GM06990 (cell line): ENCODE data around the gene AZU1.
A peak's percentile ranks its signal among the peaks of the same experiment; 100 is the strongest.

Experiments
- DNase-seq: peaks from one replicate; pipeline ENCODE4 v3.0.0-alpha.2; 2011; ENCODE audit not compliant: insufficient read length; ENCODE audit errors: extremely low read depth
- H3K27me3 ChIP-seq: replicated peaks from 2 replicates; pipeline ENCODE4 v1.6.0; 2011; ENCODE audit warnings: low read length; ENCODE audit not compliant: control insufficient read depth, insufficient read depth
- H3K36me3 ChIP-seq: 2 replicates; pipeline ENCODE4 v1.5.1; 2011; ENCODE audit warnings: low read length; ENCODE audit not compliant: control insufficient read depth, insufficient read depth
- H3K4me3 ChIP-seq: replicated peaks from 2 replicates; pipeline ENCODE4 v1.5.1; 2011; ENCODE audit warnings: low read depth, mild to moderate bottlenecking, control low read depth, low read length
- CTCF ChIP-seq: IDR thresholded peaks from 2 replicates; pipeline ENCODE4 v1.5.1; 2011; ENCODE audit warnings: low read length, control low read depth, mild to moderate bottlenecking, inconsistent platforms; ENCODE audit not compliant: insufficient read depth, poor library complexity, severe bottlenecking

The AZU1 gene

GRCh38 chr19:799076-799881, 28.4 kb upstream of the AZU1 start:
- peak; percentile 11 for TF ChIP-seq CTCF
- no peak for DNase-seq
- Histone ChIP-seq H3K4me3 (peak overlapping the region; percentile 96), H3K27me3 (no peaks in the 10 kb centered on the region), H3K36me3 (peaks cover 43% of the 10 kb centered on the region)

- peaks cover 54% of the 10 kb centered on the region for H3K36me3 ChIP-seq
- TF ChIP-seq CTCF, result no peak
- peak overlapping the region; percentile 19 for H3K4me3 ChIP-seq
- no peaks in the 10 kb centered on the region for H3K27me3 ChIP-seq
- DNase-seq, result no peak
These were observed 27.1 kb upstream of the AZU1 start for GRCh38 chr19:800360-801029.

GRCh38 chr19:801030-801860, 26.4 kb upstream of the AZU1 start:
- H3K4me3 ChIP-seq, result no peak overlapping the region
- no peak for TF ChIP-seq CTCF
- no peak for DNase-seq
- H3K36me3 ChIP-seq, result peaks cover 56% of the 10 kb centered on the region
- H3K27me3 ChIP-seq, result no peaks in the 10 kb centered on the region

- TF ChIP-seq CTCF, result no peak
- H3K36me3 ChIP-seq, result peaks cover 62% of the 10 kb centered on the region
- DNase-seq, result no peak
- no peaks in the 10 kb centered on the region for H3K27me3 ChIP-seq
- H3K4me3 ChIP-seq, result no peak overlapping the region
These were observed 25.7 kb upstream of the AZU1 start for GRCh38 chr19:801861-802497.

- H3K27me3 ChIP-seq, result no peaks in the 10 kb centered on the region
- H3K36me3 ChIP-seq, result peaks cover 66% of the 10 kb centered on the region
- no peak for DNase-seq
- no peak for TF ChIP-seq CTCF
- H3K4me3 ChIP-seq, result no peak overlapping the region
These were observed 25.0 kb upstream of the AZU1 start for GRCh38 chr19:802498-803098.
